Body of pancreas (tissue), 4 donors: ENCODE data around the gene KIF2C. TPM values are rescaled to one million over a fixed set of nuclear protein-coding genes. Genes with fewer than 3 reads are reported as not detected.

Experiments
- ATAC-seq: fragments of 150-250 bp; one replicate; pipeline ENCODE4 v1.9.1; 2016
- DNase-seq, 4 donors: peaks; one replicate each; pipeline ENCODE4 v3.0.0-alpha.2; 2019
- H3K27ac ChIP-seq, 4 donors: fragments of 200-600 bp; sonication (generic); 1 replicate in 3 of 4; 2 replicates in 1 of 4; pipeline versions ENCODE4 v1.5.1 to v1.6.1; 2016 to 2019; ENCODE audit warnings: mild to moderate bottlenecking in 1 of 4, mixed read lengths in 1 of 4, moderate library complexity in 1 of 4
- H3K27me3 ChIP-seq, 2 donors: fragments of 200-600 bp; sonication (generic); one replicate each; pipeline ENCODE4 v1.6.0; 2016; ENCODE audit warnings: mild to moderate bottlenecking in 1 of 2
- H3K36me3 ChIP-seq, 2 donors: fragments of 200-600 bp; sonication (generic); replicated peaks in 1 of 2; 2 replicates each; pipeline ENCODE4 v1.5.1; 2016; ENCODE audit warnings: low read depth in 2 of 2; ENCODE audit not compliant: insufficient read depth in 1 of 2
- H3K4me1 ChIP-seq: fragments of 200-600 bp; sonication (generic); one replicate; pipeline ENCODE4 v1.6.0; 2016
- H3K4me3 ChIP-seq, 2 donors: fragments of 200-600 bp; sonication (generic); 1 replicate in 1 of 2; 2 replicates in 1 of 2; pipeline ENCODE4 v1.5.1; 2016 to 2019
- H3K9me3 ChIP-seq, 3 donors: fragments of 200-600 bp; sonication (generic); 1 replicate in 2 of 3; 2 replicates in 1 of 3; pipeline ENCODE4 v1.5.1; 2016
- POLR2A ChIP-seq, 3 donors: fragments of 450-650 bp; IDR thresholded peaks; one replicate each; pipeline ENCODE4 v1.6.1; 2016; ENCODE audit warnings: antibody characterized with exemption in 3 of 3, mild to moderate bottlenecking in 2 of 3
- WGBS, 2 donors: methylation state at CpG; one replicate each; pipeline ENCODE4 v1.1.5; 2017; 5-methylcytosine and 5-hydroxymethylcytosine counted together
- intact Hi-C: fragments of 100-400 bp; cut with DNase I; formaldehyde crosslinking; loops from one replicate; pipeline ENCODE4 v1.15.1; 2023
- total RNA-seq, 2 donors: library from RNA; depleted of rRNA; stranded (reverse); fragments of >200 nt; gene quantifications; one replicate each; pipeline ENCODE4 v1.1.0, GENCODE V29; 2016
- TF ChIP-seq, protein P1 (sequence below), 7 experiments: fragments of 450-650 bp in 4 of 7; fragments of 200-600 bp in 3 of 7; sonication (generic) in 3 of 7; IDR thresholded peaks; one replicate each; pipeline ENCODE4 v1.5.1; 2016 to 2019; ENCODE audit warnings: antibody characterized with exemption in 7 of 7

Gene KIF2C
- total RNA-seq, 2 donors from 2014 or later = not detected

- ATAC-seq (peak; percentile 86), DNase-seq (peak; percentile 54 to 73 (median 68))
- Histone ChIP-seq H3K27ac (peak overlapping the region in 2 of 4 donors; percentile 42 to 62), H3K9me3 (no peaks in the 10 kb centered on the region), H3K4me3 (no peak overlapping the region), H3K27me3 (no peaks in the 10 kb centered on the region), H3K36me3 (no peaks in the 10 kb centered on the region), H3K4me1 (peaks cover 5% of the 10 kb centered on the region)
- WGBS, 2 donors = 22 to 48% methylated on average over 14 of the region's 14 CpGs
- TF ChIP-seq, protein P1, sequence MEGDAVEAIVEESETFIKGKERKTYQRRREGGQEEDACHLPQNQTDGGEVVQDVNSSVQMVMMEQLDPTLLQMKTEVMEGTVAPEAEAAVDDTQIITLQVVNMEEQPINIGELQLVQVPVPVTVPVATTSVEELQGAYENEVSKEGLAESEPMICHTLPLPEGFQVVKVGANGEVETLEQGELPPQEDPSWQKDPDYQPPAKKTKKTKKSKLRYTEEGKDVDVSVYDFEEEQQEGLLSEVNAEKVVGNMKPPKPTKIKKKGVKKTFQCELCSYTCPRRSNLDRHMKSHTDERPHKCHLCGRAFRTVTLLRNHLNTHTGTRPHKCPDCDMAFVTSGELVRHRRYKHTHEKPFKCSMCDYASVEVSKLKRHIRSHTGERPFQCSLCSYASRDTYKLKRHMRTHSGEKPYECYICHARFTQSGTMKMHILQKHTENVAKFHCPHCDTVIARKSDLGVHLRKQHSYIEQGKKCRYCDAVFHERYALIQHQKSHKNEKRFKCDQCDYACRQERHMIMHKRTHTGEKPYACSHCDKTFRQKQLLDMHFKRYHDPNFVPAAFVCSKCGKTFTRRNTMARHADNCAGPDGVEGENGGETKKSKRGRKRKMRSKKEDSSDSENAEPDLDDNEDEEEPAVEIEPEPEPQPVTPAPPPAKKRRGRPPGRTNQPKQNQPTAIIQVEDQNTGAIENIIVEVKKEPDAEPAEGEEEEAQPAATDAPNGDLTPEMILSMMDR (IDR thresholded peaks at IDR 0.05) = no peak
- TF ChIP-seq POLR2A (IDR thresholded peaks at IDR 0.05) = peak; percentile 74 to 99 (median 98)
- intact Hi-C loops = no loop called here
These were observed 17.9 kb upstream of the KIF2C start for GRCh38 chr1:44721485-44722361.

- H3K27ac ChIP-seq = no peak overlapping the region
- H3K36me3 ChIP-seq = no peaks in the 10 kb centered on the region
- intact Hi-C loops = no loop called here
- no peak overlapping the region for H3K4me3 ChIP-seq
- ATAC-seq (no peak), DNase-seq (no peak)
- H3K9me3 ChIP-seq = no peaks in the 10 kb centered on the region
- peaks cover 5% of the 10 kb centered on the region for H3K4me1 ChIP-seq
- WGBS, 2 donors = 71 to 82% methylated on average over 9 of the region's 9 CpGs
- TF ChIP-seq, protein P1 (IDR thresholded peaks at IDR 0.05) = no peak
- no peak for TF ChIP-seq POLR2A (IDR thresholded peaks at IDR 0.05)
- H3K27me3 ChIP-seq = no peaks in the 10 kb centered on the region
These were observed 16.6 kb upstream of the KIF2C start for GRCh38 chr1:44723064-44723463.

GRCh38 chr1:44723496-44724295 lies 15.9 kb upstream of the KIF2C start:
- peaks cover 5% of the 10 kb centered on the region for H3K4me1 ChIP-seq
- TF ChIP-seq, protein P1 (IDR thresholded peaks at IDR 0.05) = no peak
- no peak for TF ChIP-seq POLR2A (IDR thresholded peaks at IDR 0.05)
- 65 to 75% methylated on average over 14 to 26 of the region's 28 CpGs for WGBS, 2 donors
- H3K27me3 ChIP-seq = no peaks in the 10 kb centered on the region
- intact Hi-C loops = no loop called here
- no peaks in the 10 kb centered on the region for H3K36me3 ChIP-seq
- ATAC-seq = no peak
- no peaks in the 10 kb centered on the region for H3K9me3 ChIP-seq
- DNase-seq = peak in 2 of 4 donors; percentile 22 to 51
- no peak overlapping the region for H3K27ac ChIP-seq
- no peak overlapping the region for H3K4me3 ChIP-seq

GRCh38 chr1:44724296-44724954 lies 15.2 kb upstream of the KIF2C start:
- 56 to 91% methylated on average over 7 to 42 of the region's 64 CpGs for WGBS, 2 donors
- Histone ChIP-seq H3K9me3 (no peaks in the 10 kb centered on the region), H3K27ac (no peak overlapping the region), H3K4me1 (peaks cover 8% of the 10 kb centered on the region), H3K27me3 (no peaks in the 10 kb centered on the region), H3K36me3 (no peaks in the 10 kb centered on the region), H3K4me3 (no peak overlapping the region)
- TF ChIP-seq, protein P1 (IDR thresholded peaks at IDR 0.05) = no peak
- TF ChIP-seq POLR2A (IDR thresholded peaks at IDR 0.05) = no peak
- no peak for DNase-seq
- intact Hi-C loops = no loop called here
- ATAC-seq = no peak
